ENCODE measurements around the gene SLC6A1. TPM values are rescaled to one million over a fixed set of nuclear protein-coding genes. Genes with fewer than 3 reads are reported as not detected.

Gene SLC6A1
- total RNA-seq, 1 donor from 2014 or later, result not detected

DNA sequence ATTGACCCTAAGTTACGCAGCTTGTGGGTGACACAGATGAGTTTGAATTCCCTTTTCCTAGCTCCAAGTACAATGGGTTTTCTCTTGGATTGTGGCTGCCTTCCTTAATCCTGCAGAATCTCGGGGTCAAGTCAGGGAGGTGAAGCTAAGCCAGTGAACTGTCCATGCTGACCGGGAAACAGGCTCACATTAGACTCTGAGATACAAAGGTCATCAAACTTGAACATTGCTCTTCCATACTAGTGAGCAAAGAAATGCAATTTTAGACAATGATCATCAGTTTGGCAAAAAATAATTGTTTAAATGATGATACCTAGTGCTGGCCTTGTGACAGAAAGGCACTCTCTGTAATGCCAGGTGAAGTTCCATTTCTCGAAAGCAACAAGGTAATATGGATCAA is 31.6 kb downstream of the SLC6A1 start:
- Mint-ChIP-seq H3K27me3 (peaks cover 13% of the 10 kb centered on the region), H3K36me3 (ENCODE audit: low read depth) (no peaks in the 10 kb centered on the region), H3K9me3 (peaks cover 9% of the 10 kb centered on the region), H3K27ac (no peak overlapping the region), H3K4me1 (no peaks in the 10 kb centered on the region), H3K4me3 (no peak overlapping the region)
- ChIA-PET CTCF (no interaction called here), POLR2A (no interaction called here)
- TF ChIP-seq CTCF (IDR thresholded peaks at IDR 0.05), result no peak
- intact Hi-C loops (cut with micrococcal nuclease), result no loop called here
- no peak for DNase-seq
- no peak for ATAC-seq (ENCODE audit: low read depth)

GRCh38 chr3:11029948-11030347 is 37.4 kb downstream of the SLC6A1 start:
- ChIA-PET POLR2A (no interaction called here), CTCF (no interaction called here)
- H3K4me3 Mint-ChIP-seq, result no peak overlapping the region

DNA sequence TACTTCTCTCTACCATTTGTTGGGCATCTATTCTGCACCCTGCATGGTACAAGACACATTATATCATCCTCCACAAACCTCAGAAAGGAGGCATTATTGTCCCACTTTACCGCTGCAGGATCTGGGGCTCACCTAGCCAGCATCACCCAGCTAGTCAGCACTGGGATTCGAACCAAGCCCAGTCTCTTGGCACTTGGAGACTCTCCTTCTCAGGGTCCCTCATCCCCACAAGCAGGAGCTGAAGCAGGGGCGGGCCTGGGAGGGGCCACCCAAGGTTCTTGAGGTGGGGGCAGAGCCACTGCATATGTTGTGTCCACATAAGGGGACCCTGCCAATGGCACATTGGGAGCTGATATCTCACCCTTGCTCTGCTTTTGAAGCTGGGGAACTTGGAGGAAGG is 41.3 kb downstream of the SLC6A1 start:
- Mint-ChIP-seq H3K36me3 (ENCODE audit: low read depth) (no peaks in the 10 kb centered on the region), H3K9me3 (no peaks in the 10 kb centered on the region), H3K4me3 (no peak overlapping the region), H3K4me1 (no peaks in the 10 kb centered on the region), H3K27ac (no peak overlapping the region), H3K27me3 (peaks cover 37% of the 10 kb centered on the region)
- intact Hi-C loops (cut with micrococcal nuclease), result no loop called here
- ATAC-seq (ENCODE audit: low read depth) (no peak), DNase-seq (no peak)
- TF ChIP-seq CTCF (IDR thresholded peaks at IDR 0.05), result no peak
- CTCF ChIA-PET, result no interaction called here
- POLR2A ChIA-PET, result no interaction called here

More at GRCh38 chr3:11029948-11030347, 37.4 kb downstream of the SLC6A1 start:
- Mint-ChIP-seq H3K9me3 (peaks cover 9% of the 10 kb centered on the region), H3K36me3 (ENCODE audit: low read depth) (no peaks in the 10 kb centered on the region), H3K4me1 (no peaks in the 10 kb centered on the region), H3K27me3 (peaks cover 24% of the 10 kb centered on the region), H3K27ac (no peak overlapping the region)
- TF ChIP-seq CTCF (IDR thresholded peaks at IDR 0.05), result no peak
- no peak for ATAC-seq (ENCODE audit: low read depth)
- intact Hi-C loops (cut with micrococcal nuclease), result no loop called here
- no peak for DNase-seq

GRCh38 chr3:11034309-11034985 is 41.9 kb downstream of the SLC6A1 start:
- no peaks in the 10 kb centered on the region for H3K36me3 Mint-ChIP-seq (ENCODE audit: low read depth)
- no peak for DNase-seq
- TF ChIP-seq CTCF (IDR thresholded peaks at IDR 0.05), result no peak
- ChIA-PET POLR2A (no interaction called here), CTCF (no interaction called here)
- ATAC-seq (ENCODE audit: low read depth), result no peak
- H3K4me1 Mint-ChIP-seq, result no peaks in the 10 kb centered on the region
- no peaks in the 10 kb centered on the region for H3K9me3 Mint-ChIP-seq
- intact Hi-C loops (cut with micrococcal nuclease), result no loop called here
- no peak overlapping the region for H3K4me3 Mint-ChIP-seq
- H3K27ac Mint-ChIP-seq, result no peak overlapping the region
- peaks cover 40% of the 10 kb centered on the region for H3K27me3 Mint-ChIP-seq

GRCh38 chr3:11035757-11036505 is 43.4 kb downstream of the SLC6A1 start:
- Mint-ChIP-seq H3K4me1 (no peaks in the 10 kb centered on the region), H3K27me3 (peaks cover 42% of the 10 kb centered on the region), H3K9me3 (no peaks in the 10 kb centered on the region), H3K4me3 (no peak overlapping the region), H3K27ac (no peak overlapping the region), H3K36me3 (ENCODE audit: low read depth) (no peaks in the 10 kb centered on the region)
- intact Hi-C loops (cut with micrococcal nuclease), result no loop called here
- TF ChIP-seq CTCF (IDR thresholded peaks at IDR 0.05), result no peak
- DNase-seq, result no peak
- POLR2A ChIA-PET, result no interaction called here
- CTCF ChIA-PET, result no interaction called here
- no peak for ATAC-seq (ENCODE audit: low read depth)

Data from activated B cell treated with CpG ODN at 0.5 μM for 24 hours (primary cell).